Effector CD8-positive, alpha-beta T cell (primary cell): ENCODE results near the gene TM4SF18.

Experiments used
- DNase-seq: peaks from one replicate; lab custom pipeline; 2025; lab: John Stamatoyannopoulos, UW

TM4SF18 gene

GRCh38 chr3:149330609-149331331 lies 2.7 kb downstream of the TM4SF18 start:
- no peak for DNase-seq

DNA sequence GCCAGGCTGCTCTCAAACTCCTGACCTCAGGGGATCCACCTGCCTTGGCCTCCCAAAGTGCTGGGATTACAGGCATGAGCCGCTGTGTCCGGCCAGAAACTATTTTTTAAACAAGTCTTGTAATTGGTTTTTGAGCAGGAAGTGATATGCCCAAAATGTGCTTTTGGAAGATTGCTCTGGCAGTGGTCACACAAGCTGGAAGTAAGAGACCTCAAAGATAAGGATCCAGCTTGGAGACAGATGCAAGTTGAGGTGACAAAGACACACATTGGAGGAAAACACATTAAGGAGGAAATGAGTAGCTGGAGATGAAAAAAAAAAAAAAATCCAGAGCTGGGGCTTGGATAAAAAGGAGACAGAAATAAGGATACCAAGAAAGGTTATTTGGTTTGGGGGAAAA lies 6.3 kb downstream of the TM4SF18 start:
- DNase-seq, result no peak

DNA sequence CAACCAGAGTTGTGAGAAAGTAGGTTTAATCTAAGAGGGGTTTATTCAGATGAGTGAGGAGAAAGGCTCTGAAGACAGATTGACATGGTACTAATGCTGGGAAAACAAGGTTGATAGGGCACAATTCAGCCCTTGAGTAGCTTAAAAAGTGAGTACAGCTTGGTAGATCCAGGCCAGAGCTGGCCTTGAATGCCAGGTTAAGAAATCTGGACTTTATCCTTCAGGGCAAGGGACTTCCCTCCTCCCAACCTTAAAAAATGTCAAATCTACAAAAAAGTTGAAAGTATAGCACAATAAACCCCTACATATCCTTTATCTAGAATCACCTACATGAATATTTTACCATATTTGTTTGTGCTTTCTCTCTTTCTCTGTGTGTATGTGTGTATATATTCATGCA lies 7.9 kb downstream of the TM4SF18 start:
- no peak for DNase-seq

DNA sequence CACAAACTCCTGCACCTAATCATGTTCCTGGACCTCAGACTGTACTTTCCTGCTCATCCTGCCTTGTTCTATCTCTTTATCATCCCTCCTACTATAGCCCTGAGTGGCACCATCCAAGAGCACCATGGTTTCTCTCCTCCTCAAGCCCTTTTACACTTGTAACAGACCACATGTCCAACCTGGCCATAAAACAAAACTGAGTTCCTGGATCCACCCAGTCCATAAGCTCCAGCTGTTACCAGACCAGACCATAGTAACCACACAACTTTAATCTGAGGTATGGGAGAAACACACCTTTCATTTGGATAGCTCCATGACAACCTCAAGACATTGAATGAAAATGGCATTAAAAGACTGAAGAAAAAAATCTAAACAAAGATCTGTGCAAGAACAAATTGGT lies 9.1 kb downstream of the TM4SF18 start:
- no peak for DNase-seq

DNA sequence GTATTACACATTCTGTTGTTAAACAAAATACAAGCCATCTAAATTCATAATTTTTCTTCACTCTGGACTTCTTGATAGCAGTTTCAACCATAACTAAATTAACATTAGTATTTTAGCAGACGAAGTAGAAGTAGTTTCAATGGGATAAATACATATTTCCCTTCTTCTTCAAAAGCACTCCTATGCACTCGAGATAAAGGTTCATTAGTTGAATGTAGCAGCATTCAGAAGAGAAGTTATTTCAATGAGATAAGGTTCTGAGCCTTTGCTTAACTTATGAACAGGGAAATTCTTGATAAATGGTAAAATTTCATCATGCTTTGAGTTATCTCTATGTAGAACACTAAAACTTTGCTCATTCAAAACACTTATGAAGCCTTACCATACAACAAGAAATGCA lies 11.8 kb downstream of the TM4SF18 start:
- DNase-seq, result no peak

DNA sequence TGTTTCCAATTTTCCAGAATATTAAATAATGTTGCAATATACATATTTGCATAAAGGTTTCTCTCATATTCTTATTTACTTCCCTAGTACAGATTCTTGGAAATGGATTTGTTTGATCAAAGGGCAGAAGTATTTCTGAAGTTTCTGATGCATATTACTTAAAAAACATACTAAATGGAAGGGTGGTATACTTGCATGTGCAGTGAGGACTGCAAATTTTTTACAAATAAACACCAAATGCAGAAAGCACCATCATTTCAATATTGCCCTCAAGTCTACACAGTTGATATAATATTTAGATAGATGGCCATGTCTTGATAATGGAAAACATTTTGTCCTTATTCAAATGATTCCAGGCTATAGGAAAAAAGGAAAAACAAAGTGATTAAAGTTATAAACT lies 12.3 kb downstream of the TM4SF18 start:
- DNase-seq, result no peak

DNA sequence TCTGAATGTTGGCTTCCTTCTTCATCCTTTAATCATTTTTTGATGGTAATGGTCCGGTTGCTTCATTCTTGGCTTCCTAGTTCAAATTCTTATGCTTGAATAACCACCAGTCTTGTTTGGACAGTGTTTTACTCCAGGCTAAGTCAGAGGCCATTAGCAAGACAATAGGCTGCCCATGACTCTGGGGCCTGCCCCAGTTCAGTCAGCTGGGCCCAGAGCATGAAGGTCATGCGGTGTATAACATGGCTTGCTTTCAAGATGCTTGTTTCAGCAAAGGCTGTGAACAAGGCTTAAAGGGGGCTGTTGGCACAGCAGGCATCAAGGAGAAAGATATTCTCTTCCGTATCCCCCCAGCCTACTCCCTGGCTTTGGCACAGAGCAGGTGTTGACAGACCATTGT lies 13.7 kb downstream of the TM4SF18 start:
- DNase-seq, result no peak

DNA sequence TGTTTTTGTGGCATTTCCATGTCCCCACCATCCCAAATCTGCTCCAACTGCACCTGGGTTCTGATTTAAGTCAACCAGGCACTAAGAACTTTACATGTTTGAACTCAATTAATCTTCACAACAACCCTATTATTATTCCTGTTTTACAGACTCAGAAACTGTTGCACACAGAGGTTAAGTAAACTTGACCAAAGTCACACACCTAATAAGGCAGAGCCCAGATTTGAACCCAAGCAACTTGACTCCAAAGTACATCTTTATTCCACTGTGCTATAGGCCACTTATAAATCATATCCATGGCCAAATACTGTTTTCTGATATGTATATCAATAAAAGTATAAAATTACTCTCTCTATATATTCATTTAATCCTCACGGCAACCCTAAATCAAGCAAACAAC lies 16.4 kb downstream of the TM4SF18 start:
- DNase-seq, result no peak

DNA sequence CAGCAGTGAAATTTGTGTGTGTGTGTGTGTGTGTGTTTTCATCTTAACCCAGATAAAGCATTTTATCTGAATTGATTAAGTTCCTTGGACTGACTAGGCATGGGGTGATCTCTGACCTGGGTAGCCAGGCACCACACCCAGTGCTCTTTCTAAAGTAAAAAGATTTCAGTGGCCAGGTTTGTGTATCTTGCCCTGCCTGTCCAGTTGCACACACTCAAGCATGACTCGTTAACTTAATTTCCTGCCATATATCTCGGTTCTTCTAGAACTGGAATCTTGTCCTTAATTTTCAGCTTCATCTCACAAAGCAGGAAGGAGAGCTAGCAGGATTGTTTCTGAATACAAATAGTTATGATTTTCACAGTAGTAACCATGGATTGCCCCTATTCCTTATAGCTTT lies 17.0 kb downstream of the TM4SF18 start:
- DNase-seq, result no peak

DNA sequence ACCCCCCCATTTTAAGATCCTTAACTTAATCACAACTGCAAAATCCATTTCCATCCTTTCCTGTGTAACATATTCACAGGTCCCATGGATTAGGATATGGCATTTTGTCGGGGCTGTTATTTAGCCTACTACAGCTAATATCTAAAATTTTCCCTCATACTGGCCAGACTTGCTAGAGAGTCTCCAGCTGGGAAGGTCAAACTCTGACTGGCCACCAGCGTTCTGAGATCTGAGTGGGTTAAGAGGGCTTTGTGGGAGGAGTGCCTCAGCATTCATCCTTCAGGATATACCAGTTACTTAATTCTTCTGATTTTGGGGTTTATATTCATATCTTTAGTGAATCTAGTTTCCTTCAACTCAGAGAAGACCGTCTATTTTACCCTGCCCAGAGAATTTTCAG lies 17.7 kb downstream of the TM4SF18 start:
- DNase-seq, result no peak

DNA sequence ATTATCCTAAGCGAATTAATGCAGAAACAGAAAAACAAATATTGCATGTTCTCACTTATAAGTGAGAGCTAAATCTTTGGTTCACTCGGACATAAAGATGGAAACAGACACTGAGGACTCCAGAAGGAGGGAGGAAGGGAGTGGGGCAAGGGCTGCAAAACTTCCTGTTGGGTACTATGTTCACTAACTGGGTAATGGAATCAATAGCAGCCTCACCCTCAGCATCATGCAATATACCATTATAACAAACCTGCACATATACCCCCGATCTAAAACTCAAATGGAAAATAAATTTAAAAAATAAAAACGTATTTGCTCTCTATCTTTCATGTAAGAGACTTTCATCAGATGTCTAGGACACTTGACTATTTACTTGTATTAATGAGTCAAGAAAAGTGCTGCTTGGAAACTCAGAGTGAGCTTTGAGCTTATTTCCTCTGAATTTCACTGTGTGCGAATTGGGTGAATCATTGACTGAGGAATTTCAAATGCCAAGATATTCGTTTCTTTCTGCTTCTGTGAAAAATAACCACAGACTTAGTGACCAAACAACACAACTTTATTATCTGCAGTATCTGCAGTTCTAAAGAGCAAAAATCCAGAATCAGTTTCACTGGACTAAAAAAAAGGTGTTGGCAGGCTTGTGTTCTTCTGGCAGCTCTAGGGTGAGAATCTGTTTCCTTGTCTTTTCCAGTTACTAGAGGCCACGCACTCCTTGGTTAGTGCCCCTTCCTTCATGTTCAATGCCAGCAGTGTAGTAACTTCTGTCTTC lies 18.4 kb downstream of the TM4SF18 start:
- no peak for DNase-seq

DNA sequence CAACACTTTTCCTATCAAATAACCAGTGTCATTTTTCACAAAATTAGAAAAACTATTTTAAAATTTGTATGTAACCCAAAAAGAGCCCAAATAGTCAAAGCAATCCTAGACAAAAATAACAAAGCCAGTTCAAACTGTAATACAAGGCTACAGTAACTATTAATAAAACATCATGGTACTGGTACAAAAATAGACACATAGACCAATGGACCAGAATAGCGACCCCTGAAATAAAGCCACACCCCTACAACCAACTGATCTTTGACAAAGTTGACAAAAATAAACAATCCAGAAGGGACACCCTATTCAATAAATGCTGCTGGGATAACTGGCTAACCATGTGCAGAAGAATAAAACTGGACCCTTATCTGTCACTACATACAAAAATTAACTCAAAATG lies 19.9 kb downstream of the TM4SF18 start:
- no peak for DNase-seq

GRCh38 chr3:149310796-149311534 lies 22.5 kb downstream of the TM4SF18 start:
- DNase-seq, result no peak

DNA sequence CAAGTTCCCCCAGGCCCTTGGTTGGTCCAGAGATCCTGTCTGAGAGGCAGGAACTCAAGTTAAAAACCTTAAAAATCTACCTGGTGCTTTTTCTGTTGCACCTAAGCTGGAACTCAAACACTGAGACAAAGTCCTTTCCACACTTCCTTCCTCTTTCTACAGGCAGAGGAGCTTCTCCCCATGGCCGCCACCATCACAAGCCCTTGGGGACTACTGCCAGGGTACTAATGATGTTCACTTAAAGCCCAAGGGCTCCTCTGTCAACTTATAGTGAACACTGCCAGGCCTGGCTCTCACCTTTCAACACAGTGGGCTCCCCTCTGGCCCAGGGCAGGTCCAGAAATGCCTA lies 26.0 kb downstream of the TM4SF18 start:
- DNase-seq, result no peak

GRCh38 chr3:149306751-149307434 lies 26.5 kb downstream of the TM4SF18 start:
- no peak for DNase-seq

DNA sequence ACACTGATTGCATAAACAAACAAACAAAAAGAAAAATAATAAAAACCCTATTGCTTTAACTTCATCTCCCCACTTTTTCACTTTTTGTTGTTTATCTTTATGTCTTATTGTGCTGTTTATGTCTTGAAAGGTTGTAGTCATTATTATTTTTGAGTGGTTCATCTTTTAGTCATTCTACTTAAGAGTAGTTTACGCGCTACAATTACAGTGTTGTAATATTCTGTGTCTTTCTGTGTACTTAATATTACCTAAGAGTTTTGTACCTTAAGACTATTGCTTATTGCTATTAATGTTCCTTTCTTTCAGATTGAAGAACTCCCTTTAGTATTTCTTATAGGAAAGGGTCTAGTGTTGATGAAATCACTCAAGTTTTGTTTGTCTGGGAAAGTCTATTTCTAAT lies 28.1 kb downstream of the TM4SF18 start:
- no peak for DNase-seq

GRCh38 chr3:149299938-149300801 lies 33.3 kb downstream of the TM4SF18 start:
- no peak for DNase-seq

- no peak for DNase-seq
These were observed 36.5 kb downstream of the TM4SF18 start for GRCh38 chr3:149296972-149297371.

DNA sequence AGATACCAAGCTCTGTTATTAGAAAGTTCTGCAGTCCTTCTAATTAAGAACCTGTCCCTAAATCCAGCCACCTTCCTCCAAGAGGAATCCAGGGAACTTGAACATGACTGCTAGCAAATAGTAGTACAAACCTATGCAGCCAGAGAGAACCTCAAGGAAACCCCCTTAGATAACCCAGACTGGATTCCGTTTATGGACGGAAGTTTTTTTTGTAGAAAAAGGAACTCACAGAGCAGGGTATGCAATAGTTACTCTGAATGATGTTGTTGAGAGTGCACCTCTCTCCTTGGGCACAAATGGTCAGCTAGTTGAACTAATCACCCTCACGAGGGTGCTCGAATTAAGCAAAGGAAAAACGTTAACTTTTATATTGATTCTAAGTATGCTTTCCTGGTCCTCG lies 40.8 kb downstream of the TM4SF18 start:
- DNase-seq, result no peak

DNA sequence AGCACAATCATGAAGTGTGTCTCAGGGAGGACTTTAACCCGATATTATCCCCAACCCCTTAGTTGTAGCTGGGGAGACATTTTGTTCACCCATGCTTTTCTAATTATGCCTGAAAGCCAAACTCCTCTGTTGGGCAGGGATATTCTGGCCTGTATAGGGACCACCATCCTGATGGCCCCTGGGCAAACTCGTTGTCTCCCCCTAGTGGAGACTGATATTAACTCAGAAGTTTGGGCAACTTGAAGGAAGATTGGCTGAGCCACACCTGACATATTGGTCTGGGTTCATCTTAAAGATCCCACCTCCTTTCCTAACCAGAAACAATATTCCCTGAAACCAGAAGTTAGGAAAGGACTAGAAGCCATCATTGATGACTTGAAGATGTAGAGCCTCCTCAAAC lies 42.3 kb downstream of the TM4SF18 start:
- DNase-seq, result no peak

- DNase-seq, result no peak
These were observed 44.8 kb downstream of the TM4SF18 start for GRCh38 chr3:149288655-149289054.
